ENCODE data around the gene NTSR2. TPM values are rescaled to one million over a fixed set of nuclear protein-coding genes. Genes with fewer than 3 reads are reported as not detected.

Gene NTSR2
- total and polyA plus RNA-seq, 4 donors: not detected

DNA sequence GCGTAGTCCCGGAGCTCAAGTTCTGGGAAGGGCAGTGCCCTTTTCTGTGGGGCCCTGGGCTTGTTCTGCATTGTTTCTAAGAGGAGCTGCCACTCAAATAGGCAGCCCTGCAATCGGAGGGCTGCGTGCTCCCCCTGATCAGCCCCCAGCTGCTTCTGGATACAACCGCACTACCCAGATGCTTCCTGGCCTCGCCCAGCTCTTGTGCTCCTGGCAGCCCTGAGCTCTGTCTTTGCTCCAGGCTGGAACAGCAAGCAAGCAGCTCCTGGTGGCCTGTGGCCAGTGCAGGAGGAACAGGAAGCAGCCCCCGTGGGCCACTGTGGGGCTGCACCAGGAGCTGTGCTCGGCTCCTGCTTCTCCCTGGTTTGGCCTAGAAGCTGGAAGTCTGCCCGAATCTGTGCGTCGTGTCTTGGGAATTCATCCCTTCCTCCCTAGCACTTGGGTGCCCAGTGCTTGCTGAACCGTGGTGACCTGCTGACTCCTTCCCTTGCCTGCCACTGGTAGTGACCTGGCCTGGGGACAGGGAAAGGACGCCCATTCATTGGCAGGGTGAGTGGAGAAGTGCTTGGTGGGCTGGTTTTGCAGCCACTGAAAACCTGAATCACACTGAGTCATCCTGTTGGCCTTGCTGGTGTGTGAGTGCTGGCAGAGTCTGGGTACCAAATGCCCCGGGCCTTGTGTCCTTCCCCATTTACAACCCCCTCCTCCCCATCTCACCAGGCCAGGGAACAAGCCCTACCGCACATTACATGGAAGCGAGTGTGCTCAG lies 27.3 kb upstream of the NTSR2 start:
- peaks cover 0 to 15% (median 5%) of the 10 kb centered on the region in 4 donors for H3K4me1 ChIP-seq (ENCODE audit: control insufficient read depth in 4 of 4, insufficient read depth in 4 of 4, low read length in 3 of 4)
- H3K9ac ChIP-seq (ENCODE audit: low read depth in 1 of 2, low read length in 2 of 2): no peak overlapping the region
- H3K27ac ChIP-seq (ENCODE audit: low read depth in 1 of 2, low read length in 2 of 2): no peak overlapping the region
- TF ChIP-seq NR2F2 (IDR thresholded peaks at IDR 0.05) (no peak), RAD21 (IDR thresholded peaks at IDR 0.05) (no peak), TAF1 (conservative IDR thresholded peaks at IDR 0.05) (no peak)
- 72% methylated on average over 16 of the region's 16 CpGs for WGBS
- no peak for DNase-seq (ENCODE audit: low spot score)
- H3K9me3 ChIP-seq (ENCODE audit: control insufficient read depth in 4 of 4, low read length in 3 of 4): no peaks in the 10 kb centered on the region
- H3K4me3 ChIP-seq (ENCODE audit: low read depth in 1 of 3, low read length in 3 of 3): no peak overlapping the region
- H3K27me3 ChIP-seq (ENCODE audit: control insufficient read depth in 4 of 4, insufficient read depth in 4 of 4, low read length in 3 of 4): no peaks in the 10 kb centered on the region
- no peaks in the 10 kb centered on the region for H3K36me3 ChIP-seq (ENCODE audit: control insufficient read depth in 4 of 4, insufficient read depth in 3 of 4, low read depth in 1 of 4, low read length in 3 of 4)

- no peak for TF ChIP-seq RXRA (IDR thresholded peaks at IDR 0.05)
- no peak for TF ChIP-seq NR2F2 (IDR thresholded peaks at IDR 0.05)
- no peak for TF ChIP-seq TAF1 (conservative IDR thresholded peaks at IDR 0.05)
- no peak for TF ChIP-seq FOXA2 (IDR thresholded peaks at IDR 0.05)
- TF ChIP-seq HNF4G (IDR thresholded peaks at IDR 0.05): no peak
- TF ChIP-seq, protein P1, sequence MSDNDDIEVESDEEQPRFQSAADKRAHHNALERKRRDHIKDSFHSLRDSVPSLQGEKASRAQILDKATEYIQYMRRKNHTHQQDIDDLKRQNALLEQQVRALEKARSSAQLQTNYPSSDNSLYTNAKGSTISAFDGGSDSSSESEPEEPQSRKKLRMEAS (IDR thresholded peaks at IDR 0.05): no peak
- TF ChIP-seq RAD21 (IDR thresholded peaks at IDR 0.05): no peak
- TF ChIP-seq HNF4A (conservative IDR thresholded peaks at IDR 0.05): no peak
- no peak for TF ChIP-seq REST (IDR thresholded peaks at IDR 0.05)
- no peak for TF ChIP-seq FOXA1 (IDR thresholded peaks at IDR 0.05)
- TF ChIP-seq JUND (IDR thresholded peaks at IDR 0.05): no peak
- TF ChIP-seq, protein P2, sequence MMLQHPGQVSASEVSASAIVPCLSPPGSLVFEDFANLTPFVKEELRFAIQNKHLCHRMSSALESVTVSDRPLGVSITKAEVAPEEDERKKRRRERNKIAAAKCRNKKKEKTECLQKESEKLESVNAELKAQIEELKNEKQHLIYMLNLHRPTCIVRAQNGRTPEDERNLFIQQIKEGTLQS (IDR thresholded peaks at IDR 0.05): no peak
- TF ChIP-seq GABPA (IDR thresholded peaks at IDR 0.05 in 1 of 2, conservative IDR thresholded peaks at IDR 0.05 in 1 of 2): no peak
- TF ChIP-seq ZBTB33 (IDR thresholded peaks at IDR 0.05): no peak
- TF ChIP-seq CTCF (IDR thresholded peaks at IDR 0.05; ENCODE audit: low read depth, low read length, missing input control): no peak
- no peak for TF ChIP-seq EGR1 (IDR thresholded peaks at IDR 0.05; ENCODE audit: low read depth in 2 of 2)
- Histone ChIP-seq H3K4me3 (ENCODE audit: low read depth in 1 of 3, low read length in 3 of 3) (no peak overlapping the region), H3K36me3 (ENCODE audit: control insufficient read depth in 4 of 4, insufficient read depth in 3 of 4, low read depth in 1 of 4, low read length in 3 of 4) (no peaks in the 10 kb centered on the region), H3K27ac (ENCODE audit: low read depth in 1 of 2, low read length in 2 of 2) (no peak overlapping the region), H3K9me3 (ENCODE audit: control insufficient read depth in 4 of 4, low read length in 3 of 4) (no peaks in the 10 kb centered on the region), H3K4me1 (ENCODE audit: control insufficient read depth in 4 of 4, insufficient read depth in 4 of 4, low read length in 3 of 4) (peaks cover 0 to 15% (median 5%) of the 10 kb centered on the region in 4 donors), H3K9ac (ENCODE audit: low read depth in 1 of 2, low read length in 2 of 2) (no peak overlapping the region), H3K27me3 (ENCODE audit: control insufficient read depth in 4 of 4, insufficient read depth in 4 of 4, low read length in 3 of 4) (no peaks in the 10 kb centered on the region)
- no peak for DNase-seq (ENCODE audit: low spot score)
- 71% methylated on average over 9 of the region's 9 CpGs for WGBS
These were observed 26.7 kb upstream of the NTSR2 start for GRCh38 chr2:11696736-11697102.
